HG03378 (cell line): ENCODE results near the gene PHGDH.

Experiments used
- ATAC-seq: cut with Tn5 transposase; IDR thresholded peaks from one replicate; pipeline ENCODE4 v1.9.1; 2021; ENCODE audit warnings: mild to moderate bottlenecking, moderate library complexity; ENCODE audit not compliant: unreplicated experiment

PHGDH gene

GRCh38 chr1:119758584-119758983 lies 46.9 kb downstream of the PHGDH start:
- no peak for ATAC-seq

GRCh38 chr1:119762409-119762808 lies 50.7 kb downstream of the PHGDH start:
- no peak for ATAC-seq

GRCh38 chr1:119762953-119763352 lies 51.2 kb downstream of the PHGDH start:
- no peak for ATAC-seq

DNA sequence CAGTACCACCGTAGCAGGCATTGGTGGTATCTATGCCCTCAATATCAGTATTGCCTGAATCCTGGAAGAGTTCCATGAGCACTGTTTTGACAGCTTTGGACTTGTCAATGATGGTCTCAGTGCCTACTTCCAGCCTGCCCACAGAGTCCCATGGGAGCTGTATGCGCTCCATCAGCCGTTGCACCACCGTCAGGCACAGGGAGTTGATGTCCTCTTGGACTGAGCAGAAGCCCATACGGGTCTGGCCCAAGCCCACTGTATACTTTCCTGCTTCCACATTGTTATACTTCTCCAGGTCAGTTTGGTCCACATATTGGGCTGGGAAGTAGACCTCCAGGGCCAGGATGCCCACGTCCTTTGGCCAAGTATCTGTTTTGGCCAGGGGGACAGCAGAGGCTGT lies 52.5 kb downstream of the PHGDH start:
- no peak for ATAC-seq

DNA sequence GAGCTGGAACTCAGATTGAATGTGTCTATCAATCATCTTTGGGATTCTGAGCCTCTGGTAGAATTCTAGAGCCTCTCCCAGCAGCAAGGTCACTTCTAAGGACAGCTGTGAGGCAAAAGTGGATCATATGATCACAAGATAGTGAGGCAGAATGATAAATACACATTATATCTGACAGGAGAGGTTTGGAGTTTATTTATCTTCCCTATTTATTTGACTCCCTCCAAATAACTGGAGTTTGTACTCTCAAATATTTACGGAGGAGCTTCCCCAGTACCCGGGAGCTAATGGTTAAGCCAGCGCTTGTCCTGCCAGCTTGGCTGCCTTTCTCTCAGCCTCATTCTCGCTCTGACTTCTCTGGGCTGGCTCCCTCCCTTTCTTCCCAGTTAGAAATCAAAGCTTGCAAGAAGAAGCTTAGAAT lies 54.6 kb downstream of the PHGDH start:
- no peak for ATAC-seq

DNA sequence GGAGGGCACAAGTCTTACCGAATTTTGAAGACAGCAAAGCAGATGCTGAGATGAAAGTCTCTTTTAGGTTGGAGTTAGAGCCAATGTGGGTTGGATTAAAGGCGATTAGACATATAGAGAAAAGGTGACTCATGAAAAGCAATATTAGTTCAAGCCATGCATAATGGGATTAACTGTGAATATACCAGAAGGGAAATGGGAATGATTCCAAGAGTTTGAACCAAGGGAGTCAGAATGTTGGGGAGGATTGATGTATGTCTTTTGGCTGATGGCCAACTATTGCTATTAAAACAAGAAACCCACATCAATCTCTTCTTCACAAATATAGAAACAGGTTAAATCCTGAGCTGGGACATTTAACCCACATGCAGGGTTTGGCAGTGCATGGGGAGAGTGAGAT lies 55.8 kb downstream of the PHGDH start:
- no peak for ATAC-seq

- no peak for ATAC-seq
Observed at GRCh38 chr1:119768778-119769177, 57.0 kb downstream of the PHGDH start, which contains the start of gene HMGCS2. Gene HMGCS2 (minus strand): TSS chr1:119768905. CDS start chr1:119768844, 61 bp downstream.

GRCh38 chr1:119771016-119771415 lies 59.3 kb downstream of the PHGDH start:
- ATAC-seq: no peak

DNA sequence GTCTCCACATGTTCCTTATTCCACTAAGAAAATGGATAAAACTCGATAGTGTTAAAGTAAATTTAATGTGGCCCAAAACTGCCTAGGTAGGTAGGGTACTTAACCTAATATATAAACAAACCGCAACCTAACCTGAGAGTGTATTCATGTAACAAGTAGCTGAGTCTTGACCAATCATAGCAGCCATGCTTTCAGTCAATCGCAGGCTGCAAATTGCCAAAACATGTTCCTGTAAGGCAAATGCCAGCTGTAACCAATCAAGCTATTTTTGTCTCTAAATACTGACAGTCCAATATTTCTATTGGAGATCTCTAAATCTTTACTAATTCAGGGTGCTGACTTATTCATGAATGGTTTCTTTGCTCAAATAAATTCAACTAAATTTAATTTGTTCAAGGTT lies 60.0 kb downstream of the PHGDH start:
- no peak for ATAC-seq

DNA sequence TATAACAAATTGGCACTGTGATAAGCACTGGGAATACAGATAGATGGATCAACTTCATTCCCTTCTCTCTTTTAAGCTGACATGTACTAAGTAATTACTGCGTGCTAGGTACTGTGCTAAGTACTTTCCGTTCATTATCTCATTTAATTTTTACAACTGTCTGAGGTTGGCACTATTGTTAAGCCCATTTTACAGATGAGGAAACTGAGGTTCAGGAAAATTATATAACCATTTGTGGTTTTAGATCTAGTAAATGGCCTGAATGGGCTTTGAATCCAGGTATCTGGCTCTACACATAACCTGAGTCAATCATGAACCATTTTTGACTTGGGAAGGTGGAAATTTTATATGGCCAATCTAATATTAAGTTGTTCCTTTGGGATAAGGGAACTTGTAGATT lies 60.6 kb downstream of the PHGDH start:
- ATAC-seq: no peak

DNA sequence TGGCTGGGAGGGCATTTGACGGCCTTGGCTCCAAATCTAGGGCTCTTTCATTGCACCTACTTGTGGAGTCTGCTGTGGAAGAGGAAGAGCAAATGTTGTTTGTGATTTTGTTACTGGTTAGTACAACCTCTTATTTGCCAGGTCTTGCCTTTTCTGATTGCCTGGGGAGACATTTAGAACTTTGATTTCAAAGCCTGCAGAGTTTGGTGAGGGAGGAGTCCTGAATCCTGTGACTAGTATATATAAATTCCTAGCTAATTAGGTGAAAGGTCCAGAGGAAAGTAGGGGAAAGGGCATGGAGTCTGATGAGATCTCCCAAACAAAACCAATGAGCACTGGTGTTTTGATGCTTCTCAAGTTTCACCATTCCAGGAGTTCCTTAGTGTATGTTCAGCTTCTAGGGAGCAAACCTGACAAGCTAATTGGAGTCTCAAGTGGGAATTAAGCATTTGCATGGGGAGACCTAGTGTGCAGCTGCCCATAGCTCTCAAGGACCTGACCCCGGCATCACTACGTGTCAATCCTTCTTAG lies 62.0 kb downstream of the PHGDH start:
- no peak for ATAC-seq

DNA sequence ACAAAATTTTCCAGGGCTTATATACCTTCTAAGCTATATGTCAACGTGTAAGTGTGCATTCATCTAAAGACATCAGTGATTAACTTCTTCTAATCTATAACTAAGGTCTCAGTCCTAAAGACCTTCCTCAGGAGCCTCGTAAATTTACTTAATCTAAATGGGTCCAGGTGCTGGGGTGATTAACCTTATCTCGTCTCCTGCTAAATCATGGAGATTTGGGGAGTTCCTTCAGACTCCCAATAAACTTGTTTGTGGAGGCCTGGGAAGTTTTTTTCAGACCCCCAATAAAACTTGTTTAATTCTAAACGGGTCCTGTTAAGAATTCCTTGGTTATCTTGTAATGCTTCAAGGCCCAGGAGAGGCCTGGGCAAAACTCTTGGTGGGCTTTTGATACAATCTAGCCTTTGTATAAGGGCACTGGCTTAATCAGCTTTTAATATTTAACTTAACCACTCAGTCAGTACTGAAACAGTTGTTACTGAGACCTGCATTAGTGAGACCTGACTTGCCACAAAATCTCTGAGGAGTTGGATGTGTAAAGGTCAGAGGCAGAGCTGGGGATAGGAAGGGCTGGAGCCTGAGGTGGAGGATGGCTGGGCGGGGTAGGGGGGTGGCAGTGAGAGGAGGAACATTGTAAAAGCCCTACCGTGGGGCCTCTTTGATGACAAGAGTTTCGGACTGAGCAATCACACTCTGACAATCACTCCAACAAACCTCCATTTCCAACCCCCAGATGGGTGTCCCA lies 63.2 kb downstream of the PHGDH start:
- no peak for ATAC-seq

- no peak for ATAC-seq
Observed at GRCh38 chr1:119778359-119778758, 66.6 kb downstream of the PHGDH start.

DNA sequence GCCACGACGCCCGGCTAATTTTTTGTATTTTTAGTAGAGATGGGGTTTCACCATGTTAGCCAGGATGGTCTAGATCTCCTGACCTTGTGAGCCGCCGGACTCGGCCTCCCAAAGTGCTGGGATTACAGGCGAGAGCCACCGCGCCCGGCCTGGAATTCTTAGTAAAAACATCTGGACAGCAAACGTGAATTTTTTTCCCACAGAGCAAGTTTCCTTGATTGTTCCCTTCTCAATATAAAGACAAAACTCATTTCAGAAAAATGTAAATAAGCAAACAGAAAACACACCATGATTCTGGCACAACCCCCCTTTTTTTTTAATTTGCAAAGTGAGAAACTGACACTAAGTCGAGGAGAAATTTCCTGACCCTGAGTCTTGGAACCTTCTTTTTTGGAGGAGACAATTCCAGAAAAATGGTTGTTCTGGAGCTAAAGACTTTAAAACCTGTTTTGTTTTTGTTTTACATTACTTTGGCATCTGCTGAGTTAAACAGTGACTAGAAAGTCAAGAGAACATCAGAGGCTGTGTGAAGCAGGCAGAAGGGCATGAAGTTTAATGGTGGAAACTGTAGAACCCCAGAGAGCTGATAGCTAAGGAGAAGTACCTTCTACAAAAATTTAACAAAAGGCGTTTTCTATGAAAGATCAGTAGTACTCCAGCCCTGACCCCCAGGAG lies 67.3 kb downstream of the PHGDH start:
- no peak for ATAC-seq

DNA sequence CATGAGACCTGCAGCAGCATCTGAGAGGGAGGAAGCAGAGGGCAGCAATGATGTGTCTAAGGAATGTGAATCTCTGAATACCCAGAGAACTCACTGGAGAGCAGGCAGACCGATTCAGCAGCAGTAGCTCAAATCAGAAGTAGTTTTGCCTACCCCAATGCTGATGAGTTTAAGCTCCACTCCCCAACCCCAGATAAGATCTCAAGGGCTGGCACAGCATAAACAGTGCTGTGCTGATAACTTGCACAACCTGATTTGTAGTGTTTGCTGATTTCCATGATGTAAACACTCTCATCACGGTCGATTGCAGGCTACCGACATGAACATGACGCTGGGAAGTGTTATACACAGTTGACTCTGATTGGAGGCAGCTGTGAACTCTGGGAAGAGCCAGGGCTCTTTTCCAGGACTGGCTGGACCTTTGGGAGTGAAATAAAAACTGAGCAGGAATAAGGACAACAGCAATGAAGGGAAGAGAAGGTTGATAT lies 68.2 kb downstream of the PHGDH start:
- ATAC-seq: no peak

GRCh38 chr1:119781434-119782210 lies 69.9 kb downstream of the PHGDH start:
- no peak for ATAC-seq

DNA sequence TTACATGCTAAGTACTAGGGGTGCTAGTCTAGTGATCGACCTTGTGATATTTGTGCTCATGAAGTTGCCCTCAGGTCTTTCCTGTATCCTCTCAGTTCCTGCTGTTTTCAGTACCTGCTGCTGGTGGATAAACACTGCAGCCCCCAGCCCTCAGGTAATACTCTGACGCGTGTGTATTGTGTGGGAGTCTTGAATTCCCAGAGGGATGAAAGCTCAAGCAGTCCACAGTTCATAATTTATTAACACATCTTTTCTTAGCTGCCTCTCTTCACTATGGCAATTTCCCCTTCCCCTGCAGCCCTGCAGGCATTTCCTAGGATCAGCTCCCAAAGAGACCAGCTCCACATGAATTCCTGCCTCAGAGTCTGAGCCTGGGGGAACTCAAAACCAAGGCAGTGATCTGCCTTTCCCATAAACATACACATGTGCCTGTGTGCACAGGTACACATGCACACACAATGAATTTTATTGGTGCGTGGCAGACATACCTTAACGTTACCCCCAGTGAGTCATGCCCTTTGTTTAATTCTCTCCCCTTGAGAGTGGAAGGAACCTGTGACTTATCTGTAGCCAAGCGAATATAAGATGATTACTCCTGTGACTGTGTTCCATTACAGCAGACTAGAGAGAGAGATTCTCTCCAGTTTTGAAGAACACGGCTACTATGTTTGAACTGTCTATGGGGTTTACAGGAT lies 71.0 kb downstream of the PHGDH start:
- no peak for ATAC-seq

DNA sequence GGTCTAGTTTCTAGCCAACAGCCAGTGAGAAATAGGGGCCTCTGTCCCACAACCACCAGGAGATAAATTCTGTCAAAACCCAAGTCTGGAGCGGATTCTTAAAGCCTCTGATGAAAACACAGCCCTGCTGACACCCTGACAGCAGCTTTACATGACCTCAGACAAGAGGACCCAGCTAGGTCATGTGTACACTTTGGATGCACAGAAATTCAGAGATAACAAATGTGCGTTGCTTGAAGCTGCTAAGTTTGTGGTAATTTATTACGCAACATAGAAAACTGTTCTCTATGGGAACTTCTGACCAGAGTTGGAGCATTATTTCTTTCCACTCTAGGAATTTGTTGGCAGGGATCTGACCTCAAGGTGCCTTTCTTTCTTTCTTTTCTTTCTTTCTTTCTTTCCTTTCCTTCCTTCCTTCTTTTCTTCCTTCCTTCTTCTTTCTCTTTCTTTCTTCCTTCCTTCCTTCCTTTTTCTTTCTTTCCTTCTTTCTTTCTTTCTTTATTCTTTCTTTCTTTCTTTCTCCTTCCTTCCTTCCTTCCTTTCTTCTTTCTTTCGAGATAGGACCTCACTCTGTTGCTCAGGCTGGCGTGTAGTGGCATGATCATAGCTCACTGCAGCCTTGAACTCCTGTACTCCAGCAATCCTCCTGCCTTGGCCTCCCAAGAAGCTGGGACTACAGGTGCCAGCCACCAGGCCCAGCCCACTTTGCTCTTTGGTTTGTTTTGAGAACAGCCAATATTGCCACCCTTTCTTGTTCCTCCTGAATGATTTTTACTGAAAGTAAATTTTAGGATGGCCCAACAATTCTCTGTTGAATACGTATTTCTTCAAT lies 71.8 kb downstream of the PHGDH start:
- ATAC-seq: no peak

DNA sequence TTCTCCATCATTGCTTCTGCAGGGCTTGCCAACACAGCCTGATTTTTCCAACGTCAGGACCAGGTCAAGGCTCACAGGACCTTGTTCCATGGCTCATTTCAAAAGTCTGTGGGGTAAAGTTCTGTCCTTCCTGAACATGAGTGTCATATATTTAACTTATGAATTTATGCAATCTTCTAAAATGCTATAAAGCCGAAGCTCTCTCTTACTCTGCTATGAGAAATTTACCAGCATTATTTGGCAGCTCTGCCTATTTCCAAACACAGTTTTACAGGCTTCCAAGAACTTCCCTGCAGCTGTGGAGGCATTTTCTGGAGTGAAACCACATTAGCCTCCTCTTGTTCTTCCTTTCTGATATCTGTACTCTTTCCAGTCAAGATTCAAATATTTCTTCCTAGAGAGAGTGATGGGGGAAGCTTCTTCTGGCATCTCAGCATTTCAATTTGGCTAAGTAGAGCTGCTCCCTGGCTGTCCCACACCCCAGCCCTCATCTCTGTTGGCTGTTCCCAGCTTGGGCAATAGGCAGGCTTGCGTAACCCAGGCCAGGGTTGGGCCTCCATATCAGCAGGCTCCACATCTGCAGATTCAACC lies 72.6 kb downstream of the PHGDH start:
- no peak for ATAC-seq
